IPS DF 4.7 (cell line): ENCODE measurements around the gene TNFSF12.

ENCODE experiments used
- DNase-seq: peaks from one replicate; pipeline ENCODE4 v3.0.0-alpha.2; 2013; ENCODE audit warnings: low spot score; ENCODE audit errors: extremely low read depth

Gene TNFSF12

GRCh38 chr17:7548585-7549400, at the start of gene TNFSF12:
Gene TNFSF12 (plus strand): TSS chr17:7549058. CDS start chr17:7549154, 96 bp downstream.
- DNase-seq = no peak

DNA sequence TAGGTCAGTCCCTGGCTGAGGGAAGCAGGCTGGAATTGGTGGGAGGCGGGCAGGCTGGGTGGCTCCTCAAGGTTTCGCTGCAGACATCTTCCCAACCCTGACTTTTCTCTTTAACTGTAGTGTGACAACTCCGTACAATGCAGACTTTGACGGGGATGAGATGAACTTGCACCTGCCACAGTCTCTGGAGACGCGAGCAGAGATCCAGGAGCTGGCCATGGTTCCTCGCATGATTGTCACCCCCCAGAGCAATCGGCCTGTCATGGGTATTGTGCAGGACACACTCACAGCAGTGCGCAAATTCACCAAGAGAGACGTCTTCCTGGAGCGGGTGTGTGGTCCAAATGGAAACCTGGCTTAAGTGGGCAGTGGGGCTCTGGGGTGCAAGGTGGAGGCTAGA, 49.7 kb upstream of the TNFSF12 start:
- DNase-seq = no peak

DNA sequence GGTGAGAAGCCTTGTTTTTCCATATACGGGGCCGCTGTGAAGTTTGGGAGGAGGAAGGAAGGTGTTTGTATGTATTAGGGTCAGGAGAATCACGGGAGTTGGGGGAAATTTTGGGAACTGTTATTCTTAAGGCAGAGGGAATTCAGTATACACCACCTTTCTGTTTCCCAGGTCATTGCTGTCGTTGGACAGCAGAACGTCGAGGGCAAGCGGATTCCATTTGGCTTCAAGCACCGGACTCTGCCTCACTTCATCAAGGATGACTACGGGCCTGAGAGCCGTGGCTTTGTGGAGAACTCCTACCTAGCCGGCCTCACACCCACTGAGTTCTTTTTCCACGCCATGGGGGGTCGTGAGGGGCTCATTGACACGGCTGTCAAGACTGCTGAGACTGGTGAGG, 47.1 kb upstream of the TNFSF12 start:
- no peak for DNase-seq

GRCh38 chr17:7502171-7502847, 46.5 kb upstream of the TNFSF12 start:
- DNase-seq = no peak

DNA sequence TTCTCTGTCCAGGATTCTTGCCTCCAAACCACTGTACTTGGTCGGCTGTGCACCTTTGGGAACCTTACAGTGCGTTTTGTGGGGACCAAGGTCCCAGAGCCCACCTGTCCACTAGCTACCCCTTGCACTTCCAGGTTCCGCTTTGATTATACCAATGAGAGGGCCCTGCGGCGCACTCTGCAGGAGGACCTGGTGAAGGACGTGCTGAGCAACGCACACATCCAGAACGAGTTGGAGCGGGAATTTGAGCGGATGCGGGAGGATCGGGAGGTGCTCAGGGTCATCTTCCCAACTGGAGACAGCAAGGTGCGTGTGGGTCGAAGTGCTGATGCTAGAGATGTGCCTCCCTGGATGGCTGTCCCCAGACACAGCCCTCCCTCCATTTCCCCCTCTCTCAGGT, 45.9 kb upstream of the TNFSF12 start:
- no peak for DNase-seq

DNA sequence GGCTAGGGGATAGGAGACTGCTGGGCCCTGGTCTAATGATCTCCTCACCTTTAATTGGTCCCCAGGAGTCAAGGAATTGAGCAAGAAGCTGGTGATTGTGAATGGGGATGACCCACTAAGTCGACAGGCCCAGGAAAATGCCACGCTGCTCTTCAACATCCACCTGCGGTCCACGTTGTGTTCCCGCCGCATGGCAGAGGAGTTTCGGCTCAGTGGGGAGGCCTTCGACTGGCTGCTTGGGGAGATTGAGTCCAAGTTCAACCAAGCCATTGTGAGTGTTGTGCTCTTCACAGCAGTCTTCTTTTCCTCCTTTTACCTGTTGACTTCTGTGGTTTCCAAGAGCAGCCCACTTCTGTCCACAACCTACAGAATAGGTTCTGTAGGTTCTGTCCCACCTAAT, 45.3 kb upstream of the TNFSF12 start:
- no peak for DNase-seq

DNA sequence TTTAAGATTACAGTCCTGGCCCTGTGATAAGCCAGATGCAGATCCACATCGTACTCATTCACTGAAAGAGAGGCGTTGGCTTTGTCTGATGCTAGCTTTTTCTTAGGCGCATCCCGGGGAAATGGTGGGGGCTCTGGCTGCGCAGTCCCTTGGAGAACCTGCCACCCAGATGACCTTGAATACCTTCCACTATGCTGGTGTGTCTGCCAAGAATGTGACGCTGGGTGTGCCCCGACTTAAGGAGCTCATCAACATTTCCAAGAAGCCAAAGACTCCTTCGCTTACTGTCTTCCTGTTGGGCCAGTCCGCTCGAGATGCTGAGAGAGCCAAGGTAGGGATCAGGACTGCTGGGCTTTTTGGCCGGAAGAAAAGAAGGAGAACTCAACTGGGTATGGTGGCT, 40.7 kb upstream of the TNFSF12 start:
- DNase-seq = no peak

DNA sequence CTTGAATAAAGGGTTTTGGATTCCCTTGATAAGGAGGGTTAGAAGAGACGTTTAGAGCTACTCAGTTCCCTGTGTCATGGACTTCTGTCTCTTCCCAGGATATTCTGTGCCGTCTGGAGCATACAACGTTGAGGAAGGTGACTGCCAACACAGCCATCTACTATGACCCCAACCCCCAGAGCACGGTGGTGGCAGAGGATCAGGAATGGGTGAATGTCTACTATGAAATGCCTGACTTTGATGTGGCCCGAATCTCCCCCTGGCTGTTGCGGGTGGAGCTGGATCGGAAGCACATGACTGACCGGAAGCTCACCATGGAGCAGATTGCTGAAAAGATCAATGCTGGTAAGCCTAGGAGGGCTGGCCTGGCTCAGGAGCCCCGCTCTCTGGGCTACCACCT, 40.0 kb upstream of the TNFSF12 start:
- DNase-seq = no peak

GRCh38 chr17:7509937-7510336, 38.9 kb upstream of the TNFSF12 start:
- no peak for DNase-seq

GRCh38 chr17:7511108-7511507, 37.8 kb upstream of the TNFSF12 start:
- no peak for DNase-seq

- DNase-seq = no peak
These were observed 36.8 kb upstream of the TNFSF12 start for GRCh38 chr17:7512105-7512504.

GRCh38 chr17:7512824-7513540, 35.9 kb upstream of the TNFSF12 start:
- no peak for DNase-seq

DNA sequence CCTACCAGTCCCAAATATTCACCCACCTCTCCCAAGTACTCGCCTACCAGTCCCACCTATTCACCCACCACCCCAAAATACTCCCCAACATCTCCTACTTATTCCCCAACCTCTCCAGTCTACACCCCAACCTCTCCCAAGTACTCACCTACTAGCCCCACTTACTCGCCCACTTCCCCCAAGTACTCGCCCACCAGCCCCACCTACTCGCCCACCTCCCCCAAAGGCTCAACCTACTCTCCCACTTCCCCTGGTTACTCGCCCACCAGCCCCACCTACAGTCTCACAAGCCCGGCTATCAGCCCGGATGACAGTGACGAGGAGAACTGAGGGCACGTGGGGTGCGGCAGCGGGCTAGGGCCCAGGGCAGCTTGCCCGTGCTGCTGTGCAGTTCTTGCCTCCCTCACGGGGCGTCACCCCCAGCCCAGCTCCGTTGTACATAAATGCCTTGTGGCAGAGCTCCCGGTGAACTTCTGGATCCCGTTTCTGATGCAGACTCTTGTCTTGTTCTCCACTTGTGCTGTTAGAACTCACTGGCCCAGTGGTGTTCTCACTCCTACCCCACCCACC, 34.9 kb upstream of the TNFSF12 start:
- no peak for DNase-seq

- DNase-seq = no peak
These were observed 32.8 kb upstream of the TNFSF12 start for GRCh38 chr17:7515911-7516610.

DNA sequence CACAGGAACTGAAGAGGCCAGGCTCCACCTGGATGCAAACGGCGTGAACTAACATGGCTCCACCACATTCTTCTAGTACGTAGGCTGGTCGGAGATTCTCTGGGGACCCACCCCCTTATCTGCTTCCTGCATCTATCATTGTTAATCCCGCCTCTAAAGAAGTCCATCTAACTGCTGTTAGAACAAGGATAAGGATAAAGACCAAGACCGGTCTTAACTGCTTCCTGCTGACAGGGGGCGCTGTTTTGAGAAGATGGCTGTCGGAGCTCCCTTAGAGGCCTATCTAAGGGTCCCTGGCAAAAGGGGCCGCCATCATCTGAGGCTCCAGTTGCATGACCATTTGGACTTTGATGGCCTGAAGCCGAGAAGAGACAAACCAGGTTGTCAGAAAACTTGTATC, 25.8 kb upstream of the TNFSF12 start:
- peak; percentile 68 for DNase-seq

- DNase-seq = no peak
These were observed 20.0 kb upstream of the TNFSF12 start for GRCh38 chr17:7528842-7529241.

GRCh38 chr17:7530023-7530900, 18.6 kb upstream of the TNFSF12 start:
- DNase-seq = no peak

- no peak for DNase-seq
These were observed 10.8 kb upstream of the TNFSF12 start for GRCh38 chr17:7538050-7538449.

DNA sequence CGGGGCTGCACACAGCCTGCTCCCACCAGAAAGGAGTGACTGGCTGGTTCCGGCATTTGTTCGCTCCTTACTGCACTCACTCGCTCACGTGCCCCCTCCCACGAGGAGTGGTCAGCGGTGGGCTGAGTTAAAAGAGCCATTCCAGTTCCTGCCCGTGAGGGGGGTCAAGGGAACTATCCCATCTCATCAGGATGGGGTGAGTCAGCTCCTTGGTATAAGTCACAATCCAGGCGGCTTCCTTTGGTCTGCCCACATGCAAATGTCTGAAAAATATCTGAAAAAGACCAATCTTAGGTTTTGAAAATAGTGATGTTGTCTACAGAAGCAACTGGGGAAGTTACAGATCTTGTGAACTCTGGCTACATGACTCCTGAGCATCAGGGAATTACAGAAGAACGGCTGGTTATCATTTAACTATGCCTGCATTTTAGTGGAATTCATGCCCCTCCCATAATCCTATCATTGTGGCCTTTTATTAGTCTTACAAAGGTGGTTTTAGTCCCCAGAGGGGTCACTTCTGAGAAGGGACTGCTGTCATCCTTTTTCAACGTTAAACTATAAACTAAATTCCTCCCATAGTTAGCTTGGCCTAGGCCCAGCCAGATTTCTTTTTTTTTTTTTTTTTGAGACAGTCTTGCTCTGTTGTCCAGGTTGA, 9.8 kb upstream of the TNFSF12 start:
- no peak for DNase-seq
